HG02840 (cell line): ENCODE measurements around the gene FAT1.

Source experiments
- ATAC-seq: cut with Tn5 transposase; IDR thresholded peaks from one replicate; pipeline ENCODE4 v1.9.1; 2021; ENCODE audit warnings: mild to moderate bottlenecking, moderate library complexity, moderate number of reproducible peaks; ENCODE audit not compliant: unreplicated experiment, low FRiP score

FAT1 gene

GRCh38 chr4:186588503-186588902 is 135.2 kb downstream of the FAT1 start:
- ATAC-seq = no peak

- no peak for ATAC-seq
These were observed 136.1 kb downstream of the FAT1 start for GRCh38 chr4:186587416-186588018.

GRCh38 chr4:186586205-186586604 is 137.5 kb downstream of the FAT1 start:
- no peak for ATAC-seq

DNA sequence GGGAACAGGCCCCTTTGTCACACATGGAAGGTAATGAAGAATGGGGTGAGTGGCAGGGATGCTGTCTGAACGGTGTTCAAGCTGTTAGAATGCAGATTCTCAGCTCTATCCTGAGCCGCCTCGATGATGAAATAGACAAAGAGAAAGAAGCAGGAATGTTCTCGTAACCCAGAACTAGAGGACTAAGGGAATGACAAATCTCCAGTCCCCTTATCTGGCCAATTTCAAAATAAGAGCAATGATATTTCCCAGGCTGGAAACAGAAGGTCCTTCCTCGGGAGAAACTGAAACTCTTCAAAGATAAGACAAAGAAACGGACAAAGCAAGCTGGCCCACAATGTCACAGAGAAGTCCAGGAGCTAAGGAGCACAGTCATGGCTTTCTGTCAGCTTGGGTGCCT is 138.7 kb downstream of the FAT1 start:
- ATAC-seq = no peak

DNA sequence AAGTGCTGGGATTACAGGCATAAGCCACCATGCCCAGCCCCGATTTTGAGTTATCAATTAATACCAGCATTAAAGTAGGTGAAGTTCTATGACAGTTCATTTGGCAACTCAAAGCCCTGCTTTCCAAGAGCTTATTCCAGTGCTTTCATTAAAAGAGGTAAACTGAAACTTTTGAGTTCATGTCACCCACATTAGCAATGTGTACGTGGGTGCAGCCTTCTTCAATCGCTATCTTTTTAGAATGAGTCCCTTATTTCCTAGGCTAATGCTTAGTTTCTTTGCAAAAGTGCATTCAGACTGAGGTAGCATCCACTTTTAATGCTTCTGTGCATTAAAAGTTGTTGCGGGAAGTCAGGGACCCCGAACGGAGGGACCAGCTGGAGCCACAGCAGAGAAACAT is 142.2 kb downstream of the FAT1 start:
- no peak for ATAC-seq

DNA sequence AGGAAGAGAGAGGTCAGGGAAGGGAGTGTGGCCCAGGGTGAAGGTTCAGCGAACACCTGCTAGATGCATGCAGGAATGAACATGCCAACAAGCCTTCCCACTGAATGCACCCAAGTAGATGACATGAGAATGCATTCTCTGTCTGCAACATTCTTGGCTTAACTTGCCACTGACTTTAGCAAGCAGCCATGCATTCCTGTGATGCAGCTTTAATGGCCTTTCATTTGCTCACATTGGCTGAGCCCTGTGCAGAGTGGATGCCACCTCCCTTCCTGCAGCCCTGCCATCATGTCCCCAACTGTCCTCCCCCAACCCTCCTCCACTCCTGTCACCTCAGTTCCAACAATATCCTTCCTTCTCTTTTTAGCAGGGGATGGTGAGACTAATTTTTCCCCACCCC is 143.0 kb downstream of the FAT1 start:
- ATAC-seq = no peak

DNA sequence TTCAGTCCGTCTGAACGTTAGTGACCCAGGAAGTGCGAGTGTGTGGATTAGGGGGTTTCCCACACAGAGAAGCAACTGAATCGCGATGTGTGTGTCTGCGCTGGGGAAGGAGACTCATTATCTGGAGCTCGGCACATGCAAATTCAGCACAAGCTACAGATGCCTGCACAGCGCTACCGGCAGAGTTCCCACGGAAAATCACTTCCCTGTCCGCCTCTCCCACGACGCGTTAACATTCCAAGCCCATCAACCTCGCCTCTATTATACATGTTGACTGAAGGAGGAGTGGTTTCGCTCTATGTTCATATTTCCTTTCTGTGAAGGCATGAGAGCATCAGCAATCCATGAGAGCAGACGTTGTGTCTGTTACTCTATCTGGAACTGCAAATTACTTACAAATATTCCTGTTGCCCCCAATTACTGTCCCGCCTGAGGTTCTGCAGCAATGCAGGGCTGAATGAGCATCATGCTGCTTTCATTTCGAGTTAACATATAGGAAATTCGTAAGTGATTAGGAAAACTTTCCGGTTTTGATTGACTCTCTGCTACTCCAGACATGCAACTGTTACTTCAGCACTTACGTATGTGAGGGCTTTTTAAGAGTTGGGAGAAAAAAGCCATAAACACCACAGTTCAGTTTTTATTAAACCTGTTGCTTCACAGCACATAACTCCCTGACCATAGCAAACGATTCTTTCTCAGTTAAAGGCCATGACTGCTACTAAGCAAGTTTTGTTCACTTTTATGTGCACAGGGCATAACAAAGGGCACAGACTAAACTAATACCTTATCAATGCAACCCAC is 153.3 kb downstream of the FAT1 start:
- ATAC-seq = no peak

DNA sequence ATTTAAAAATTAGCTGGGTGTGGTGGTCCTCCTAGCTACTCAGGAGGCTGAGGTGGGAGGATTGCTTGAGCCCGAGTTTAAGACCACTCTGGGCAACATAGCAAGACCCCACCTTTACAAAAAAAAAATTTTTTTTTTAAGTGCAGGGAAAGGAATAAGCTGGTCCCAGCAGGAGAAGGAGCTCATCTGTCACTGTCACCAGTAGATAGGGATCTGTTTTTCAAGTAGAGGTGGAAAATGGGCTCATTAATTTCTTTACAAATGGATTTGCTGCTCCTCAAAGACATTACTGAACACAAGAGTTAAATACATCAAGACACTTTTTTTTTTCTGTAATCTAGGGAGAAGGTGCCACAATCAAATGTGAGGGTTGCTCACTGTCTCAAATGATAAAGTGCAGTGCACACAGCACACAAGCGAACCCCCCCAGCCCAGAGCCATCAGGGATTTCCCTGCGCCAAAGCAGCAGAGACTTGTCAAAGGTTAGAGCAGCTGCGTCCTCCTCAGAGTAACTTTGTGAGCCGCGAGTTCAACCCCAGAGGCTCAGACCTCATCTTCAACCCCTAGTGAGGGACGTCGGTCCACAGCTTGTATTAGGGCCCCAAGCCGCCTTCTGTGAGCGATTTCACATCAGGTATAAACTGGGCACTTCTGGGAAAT is 154.0 kb downstream of the FAT1 start:
- no peak for ATAC-seq

DNA sequence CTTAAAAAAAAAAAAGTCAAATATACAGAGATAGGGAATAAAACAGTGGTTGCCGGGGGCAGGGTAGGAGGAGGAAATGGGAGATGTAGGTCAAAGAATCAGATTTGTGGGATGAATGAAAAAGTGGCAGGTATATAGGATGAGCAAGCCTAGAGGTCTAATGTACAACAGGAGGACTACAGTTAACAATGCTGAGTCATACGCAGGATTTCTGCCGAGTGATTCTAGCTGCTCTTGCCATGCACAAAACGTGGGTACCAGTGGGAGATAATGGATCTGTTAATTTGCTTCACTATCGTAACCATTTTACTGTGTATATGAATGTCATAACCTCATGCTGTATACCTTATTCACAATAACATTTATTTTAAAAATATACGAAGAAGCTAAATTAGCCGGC is 157.6 kb downstream of the FAT1 start:
- no peak for ATAC-seq

DNA sequence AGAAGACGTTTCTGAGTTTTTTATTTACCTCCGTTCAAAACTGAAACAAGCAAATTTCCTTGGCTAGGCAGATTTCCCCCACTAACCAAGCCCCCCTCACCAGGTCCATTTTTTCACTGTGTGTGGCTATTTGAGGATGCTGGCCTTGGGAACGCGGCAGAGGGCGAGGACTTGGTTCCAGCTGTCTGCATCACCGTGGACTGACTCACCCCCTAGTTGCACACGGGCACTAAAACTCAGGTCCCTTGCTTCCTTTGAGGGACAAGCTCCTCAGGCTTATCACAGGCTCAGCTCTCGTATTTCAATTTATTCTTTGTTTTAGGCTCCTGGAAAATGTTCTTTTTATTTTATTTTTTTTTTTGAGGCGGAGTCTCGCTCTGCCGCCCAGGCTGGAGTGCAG is 159.9 kb downstream of the FAT1 start:
- no peak for ATAC-seq

DNA sequence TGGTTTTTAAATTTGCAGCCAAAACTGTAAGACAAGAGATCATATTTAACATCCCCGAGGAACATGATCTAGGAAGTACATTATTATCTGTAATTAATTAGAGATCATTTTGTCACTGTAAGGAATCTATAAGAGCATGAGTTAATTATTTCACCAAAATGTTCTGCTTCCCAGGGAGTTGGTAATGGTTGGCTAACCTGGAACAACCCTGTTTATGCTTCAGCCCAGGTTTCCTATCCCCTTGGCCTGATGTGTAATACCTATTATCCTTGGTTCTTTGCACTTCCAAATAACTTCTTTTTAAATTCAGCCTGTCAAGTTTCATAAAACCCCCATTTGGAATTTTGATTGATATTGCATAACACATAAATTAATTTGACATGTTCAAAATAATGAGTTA is 161.9 kb downstream of the FAT1 start:
- no peak for ATAC-seq

- ATAC-seq = no peak
These were observed 163.0 kb downstream of the FAT1 start for GRCh38 chr4:186560647-186561046.

GRCh38 chr4:186557486-186557885 is 166.2 kb downstream of the FAT1 start:
- no peak for ATAC-seq

- no peak for ATAC-seq
These were observed 166.6 kb downstream of the FAT1 start for GRCh38 chr4:186557061-186557460.

DNA sequence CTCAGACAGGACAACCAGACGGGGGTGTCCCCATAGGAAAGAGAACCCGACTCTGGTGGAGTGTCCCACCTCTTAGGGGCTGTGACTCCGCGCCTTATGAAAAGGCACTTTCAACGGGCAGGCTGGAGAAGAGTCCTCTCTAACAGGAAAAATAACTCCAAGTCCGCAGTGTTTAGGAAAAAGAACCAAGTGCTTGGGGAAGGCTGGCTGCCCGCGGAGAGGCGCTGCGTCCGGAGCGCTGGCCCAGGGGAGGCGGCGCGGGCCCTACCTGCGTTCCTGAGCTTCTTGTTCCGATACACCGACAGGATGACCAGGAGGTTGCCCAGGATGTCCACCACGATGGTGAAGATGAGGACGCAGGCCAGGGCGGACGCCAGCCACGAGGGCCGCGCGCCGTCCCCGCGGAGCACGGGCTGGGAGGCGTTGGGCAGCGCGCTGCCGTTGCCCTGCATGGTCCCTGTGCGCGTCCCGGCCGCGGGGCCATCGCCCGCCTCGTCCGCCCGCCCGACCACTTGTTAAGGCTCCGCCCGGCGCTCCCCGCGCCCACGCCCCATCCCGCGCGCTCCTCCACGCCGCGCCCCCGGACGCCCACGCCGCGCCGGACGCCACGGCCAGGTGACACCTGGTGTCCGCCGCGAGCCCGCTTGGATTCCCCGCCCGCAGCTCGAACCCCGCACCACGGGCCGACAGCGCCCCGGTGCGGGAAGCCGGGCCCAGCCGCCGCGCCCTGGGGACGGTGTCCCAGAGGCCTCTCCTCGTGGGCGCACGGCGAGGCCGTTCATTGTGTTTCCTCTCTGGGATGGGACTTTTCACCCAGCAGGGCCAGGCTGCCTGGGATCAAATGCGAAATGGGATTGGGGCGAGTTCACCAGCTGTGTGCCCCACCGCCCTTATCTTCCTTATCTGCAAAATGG is 168.5 kb downstream of the FAT1 start, which contains the start of gene MTNR1A:
MTNR1A (minus strand) TSS at position 654 of the 914 bp plus-strand sequence; CDS start at position 452, 202 bp downstream.
- no peak for ATAC-seq

DNA sequence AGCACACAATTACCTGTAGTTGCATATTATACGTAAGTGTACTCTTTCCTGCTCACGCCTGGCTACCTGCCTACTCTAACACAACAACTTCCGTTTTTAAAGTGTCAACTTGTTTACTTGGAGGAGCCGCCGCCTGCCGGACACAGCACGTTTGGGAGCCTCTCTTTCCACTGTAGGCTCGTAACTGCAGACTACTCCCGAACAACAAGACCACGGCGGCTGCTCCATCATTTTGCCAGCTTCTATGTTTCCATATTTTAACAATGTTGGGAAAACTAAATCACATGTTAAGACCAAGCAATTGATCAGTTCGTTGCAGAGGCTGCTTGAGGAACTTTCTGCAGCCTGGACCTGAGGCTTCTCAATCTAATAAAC is 169.1 kb downstream of the FAT1 start:
- ATAC-seq = no peak

- ATAC-seq = no peak
These were observed 169.9 kb downstream of the FAT1 start for GRCh38 chr4:186553717-186554116.

DNA sequence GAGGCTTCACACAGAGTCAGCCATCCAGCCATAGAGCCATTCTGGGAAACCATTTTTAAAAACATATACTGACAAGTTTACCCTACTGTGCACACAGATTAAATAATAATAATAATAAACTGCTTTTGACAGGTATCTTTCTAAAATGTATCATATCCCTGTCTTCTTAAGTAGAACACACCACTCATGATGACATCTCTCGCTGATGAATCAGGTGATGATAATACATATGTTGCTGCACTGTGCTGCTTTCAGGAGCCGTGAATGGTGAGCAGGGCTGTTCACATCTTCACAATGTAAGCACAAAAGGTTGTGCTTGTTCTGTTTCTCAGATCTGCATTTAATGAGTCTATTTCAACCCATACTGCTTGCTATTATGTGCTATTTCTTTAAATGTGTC is 171.8 kb downstream of the FAT1 start:
- ATAC-seq = no peak

DNA sequence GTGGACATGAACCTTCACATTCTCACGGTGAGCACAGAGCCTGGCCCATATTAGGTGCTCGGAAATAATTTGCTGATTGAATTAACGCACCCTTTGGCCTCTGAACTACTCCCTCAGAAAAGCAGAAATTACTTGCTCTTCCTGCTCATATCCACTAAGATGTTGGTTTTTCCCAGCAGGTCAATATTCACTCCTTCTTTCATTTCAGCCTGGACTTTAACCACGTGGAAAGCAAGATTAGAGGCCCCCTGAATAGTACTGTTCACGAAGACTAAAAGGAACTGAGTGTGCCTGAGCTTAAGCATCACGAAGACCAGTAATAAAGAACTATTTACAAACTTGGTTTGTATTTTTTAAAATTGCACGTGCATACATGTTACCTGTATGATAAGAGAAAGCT is 178.2 kb downstream of the FAT1 start:
- no peak for ATAC-seq

GRCh38 chr4:186543206-186543605 is 180.4 kb downstream of the FAT1 start:
- no peak for ATAC-seq

- ATAC-seq = no peak
These were observed 181.9 kb downstream of the FAT1 start for GRCh38 chr4:186541801-186542200.
